Chondrocyte (in vitro differentiated cells): ENCODE measurements around the gene KATNA1. TPM values are rescaled to one million over a fixed set of nuclear protein-coding genes. Genes with fewer than 3 reads are reported as not detected.
A peak's percentile ranks its signal among the peaks of the same experiment; 100 is the strongest.

ENCODE experiments used
- DNase-seq: peaks from one replicate; pipeline ENCODE4 v3.0.0; 2021; ENCODE audit warnings: mixed read lengths, low spot score
- H3K27ac Mint-ChIP-seq: one replicate; pipeline ENCODE4 v1.8.0; 2021; ENCODE audit warnings: mild to moderate bottlenecking, moderate library complexity, mixed read lengths; ENCODE audit not compliant: unreplicated experiment
- H3K27me3 Mint-ChIP-seq: 2 replicates; pipeline ENCODE4 v1.8.0; 2021; ENCODE audit warnings: low read depth, mixed read lengths
- H3K36me3 Mint-ChIP-seq: 2 replicates; pipeline ENCODE4 v1.8.0; 2021; ENCODE audit warnings: low read depth, mixed read lengths
- H3K4me1 Mint-ChIP-seq: 2 replicates; pipeline ENCODE4 v1.8.0; 2021; ENCODE audit warnings: low read depth, mild to moderate bottlenecking, mixed read lengths
- H3K4me3 Mint-ChIP-seq: one replicate; pipeline ENCODE4 v1.8.0; 2021; ENCODE audit warnings: mild to moderate bottlenecking, moderate library complexity, mixed read lengths; ENCODE audit not compliant: unreplicated experiment
- H3K9me3 Mint-ChIP-seq: 2 replicates; pipeline ENCODE4 v1.8.0; 2021; ENCODE audit warnings: low read depth, mixed read lengths
- total RNA-seq: library from RNA; stranded (reverse); gene quantifications from 3 replicates; pipeline ENCODE4 v1.2.1, GENCODE V29; 2021
- TF ChIP-seq, protein P1 (sequence below): fragments of 200-600 bp; sonication (generic); IDR thresholded peaks from 2 replicates; pipeline ENCODE4 v1.5.0; 2021; ENCODE audit warnings: antibody characterized with exemption, mild to moderate bottlenecking, moderate library complexity

Gene KATNA1
- total RNA-seq, 1 donor from 2014 or later: 17.1 TPM

- Mint-ChIP-seq H3K27me3 (peaks cover 25% of the 10 kb centered on the region), H3K9me3 (no peaks in the 10 kb centered on the region), H3K4me3 (no peak overlapping the region), H3K27ac (no peak overlapping the region), H3K36me3 (no peaks in the 10 kb centered on the region), H3K4me1 (peaks cover 11% of the 10 kb centered on the region)
- TF ChIP-seq, protein P1, sequence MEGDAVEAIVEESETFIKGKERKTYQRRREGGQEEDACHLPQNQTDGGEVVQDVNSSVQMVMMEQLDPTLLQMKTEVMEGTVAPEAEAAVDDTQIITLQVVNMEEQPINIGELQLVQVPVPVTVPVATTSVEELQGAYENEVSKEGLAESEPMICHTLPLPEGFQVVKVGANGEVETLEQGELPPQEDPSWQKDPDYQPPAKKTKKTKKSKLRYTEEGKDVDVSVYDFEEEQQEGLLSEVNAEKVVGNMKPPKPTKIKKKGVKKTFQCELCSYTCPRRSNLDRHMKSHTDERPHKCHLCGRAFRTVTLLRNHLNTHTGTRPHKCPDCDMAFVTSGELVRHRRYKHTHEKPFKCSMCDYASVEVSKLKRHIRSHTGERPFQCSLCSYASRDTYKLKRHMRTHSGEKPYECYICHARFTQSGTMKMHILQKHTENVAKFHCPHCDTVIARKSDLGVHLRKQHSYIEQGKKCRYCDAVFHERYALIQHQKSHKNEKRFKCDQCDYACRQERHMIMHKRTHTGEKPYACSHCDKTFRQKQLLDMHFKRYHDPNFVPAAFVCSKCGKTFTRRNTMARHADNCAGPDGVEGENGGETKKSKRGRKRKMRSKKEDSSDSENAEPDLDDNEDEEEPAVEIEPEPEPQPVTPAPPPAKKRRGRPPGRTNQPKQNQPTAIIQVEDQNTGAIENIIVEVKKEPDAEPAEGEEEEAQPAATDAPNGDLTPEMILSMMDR: peak; percentile 67
- no peak for DNase-seq
Measured at GRCh38 chr6:149560736-149561135, 87.8 kb downstream of the KATNA1 start.

DNA sequence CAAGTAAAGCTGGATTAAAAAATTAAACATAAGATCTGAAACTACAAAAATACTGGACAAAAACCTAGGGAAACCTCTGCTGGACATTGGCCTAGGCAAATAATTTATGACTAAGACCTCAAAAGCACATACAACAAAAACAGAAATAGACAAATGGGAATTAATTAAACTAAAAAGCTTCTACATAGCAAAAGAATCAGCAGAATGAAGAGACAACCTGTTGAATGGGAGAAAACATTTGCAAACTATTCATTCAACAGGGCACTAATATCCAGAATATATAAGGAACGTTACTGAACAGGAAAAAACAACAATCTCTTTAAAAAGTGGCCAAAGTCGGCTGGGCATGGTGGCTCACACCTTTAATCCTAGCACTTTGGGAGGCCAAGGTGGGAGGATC, 89.1 kb downstream of the KATNA1 start:
- Mint-ChIP-seq H3K4me3 (no peak overlapping the region), H3K36me3 (no peaks in the 10 kb centered on the region), H3K4me1 (peaks cover 6% of the 10 kb centered on the region), H3K9me3 (no peaks in the 10 kb centered on the region), H3K27ac (no peak overlapping the region), H3K27me3 (peaks cover 34% of the 10 kb centered on the region)
- no peak for DNase-seq
- TF ChIP-seq, protein P1: no peak

DNA sequence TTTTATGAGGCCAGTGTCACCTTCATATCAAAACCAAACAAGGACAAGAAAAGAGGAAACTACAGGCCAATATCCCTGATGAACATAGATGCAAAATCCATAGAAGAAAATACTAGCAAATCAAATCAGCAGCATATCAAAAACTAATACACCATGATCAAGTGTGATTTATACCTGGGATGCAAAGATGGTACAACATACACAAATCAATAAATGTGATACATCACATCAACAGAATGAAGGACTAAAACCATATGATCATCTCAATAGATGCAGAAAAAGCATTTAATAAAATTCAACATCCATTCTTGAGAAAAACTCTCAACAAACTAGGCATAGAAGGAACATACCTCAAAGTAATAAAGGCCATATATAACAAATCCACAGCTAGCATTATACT, 90.5 kb downstream of the KATNA1 start:
- peaks cover 39% of the 10 kb centered on the region for H3K27me3 Mint-ChIP-seq
- H3K4me3 Mint-ChIP-seq: no peak overlapping the region
- TF ChIP-seq, protein P1: no peak
- no peaks in the 10 kb centered on the region for H3K4me1 Mint-ChIP-seq
- H3K27ac Mint-ChIP-seq: no peak overlapping the region
- H3K9me3 Mint-ChIP-seq: no peaks in the 10 kb centered on the region
- no peak for DNase-seq
- no peaks in the 10 kb centered on the region for H3K36me3 Mint-ChIP-seq

GRCh38 chr6:149551920-149552319, 96.6 kb downstream of the KATNA1 start:
- no peak for DNase-seq
- H3K4me1 Mint-ChIP-seq: peaks cover 6% of the 10 kb centered on the region
- H3K27me3 Mint-ChIP-seq: peaks cover 18% of the 10 kb centered on the region
- no peak overlapping the region for H3K27ac Mint-ChIP-seq
- H3K36me3 Mint-ChIP-seq: no peaks in the 10 kb centered on the region
- H3K4me3 Mint-ChIP-seq: no peak overlapping the region
- H3K9me3 Mint-ChIP-seq: no peaks in the 10 kb centered on the region
- TF ChIP-seq, protein P1: no peak

DNA sequence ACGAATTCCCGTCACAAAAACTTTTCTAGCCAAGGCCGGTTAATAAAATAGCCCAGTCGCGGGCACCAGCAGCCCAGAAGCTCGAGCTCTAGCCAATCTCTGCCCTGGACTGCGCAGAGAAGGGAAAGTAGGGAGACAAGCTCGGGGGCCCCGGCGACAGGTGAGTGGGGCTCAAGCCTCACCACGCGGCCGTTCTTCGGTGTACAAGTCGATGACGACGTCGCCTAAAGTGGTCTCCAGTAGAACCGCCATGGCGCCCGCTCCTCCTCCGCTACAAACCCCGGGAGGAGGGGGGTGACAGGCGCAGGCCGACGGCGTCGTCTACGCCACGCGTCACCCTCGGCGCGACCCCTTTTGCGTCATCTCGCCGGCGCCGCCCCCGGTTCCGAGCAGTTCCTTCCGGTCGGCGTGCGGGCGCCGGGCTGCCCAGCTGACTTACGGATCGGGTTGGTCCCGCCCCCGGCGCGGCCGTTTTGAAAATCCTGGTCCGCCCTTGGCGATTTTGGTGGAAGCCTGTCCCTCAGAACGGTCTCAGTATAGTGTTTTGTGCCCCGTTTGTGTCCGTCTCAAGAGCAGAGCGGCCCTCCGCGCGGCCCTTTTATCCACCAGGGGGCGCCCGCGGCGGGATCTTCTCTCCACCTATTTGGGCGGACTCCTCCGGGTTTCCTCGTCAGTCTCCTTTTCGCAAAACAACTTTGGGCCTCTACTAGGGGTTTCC, 102.6 kb downstream of the KATNA1 start, which contains the start of gene PPIL4:
Gene PPIL4 (minus strand): TSS at position 290 of the 718 bp plus-strand sequence. CDS start 38 bp downstream, at position 252.
- Mint-ChIP-seq H3K4me3 (peak within 1 kb of the TSS; percentile 95), H3K4me1 (peaks cover 37% of the 10 kb centered on the region), H3K27me3 (no peaks in the 10 kb centered on the region), H3K36me3 (no peaks in the 10 kb centered on the region), H3K9me3 (no peaks in the 10 kb centered on the region), H3K27ac (peak within 1 kb of the TSS; percentile 99)
- TF ChIP-seq, protein P1: peak; percentile 99
- peak; percentile 99 for DNase-seq
